Transverse colon (tissue), 4 donors: ENCODE measurements around the gene RAD23B. TPM values are rescaled to one million over a fixed set of nuclear protein-coding genes. Genes with fewer than 3 reads are reported as not detected.
A peak's percentile ranks its signal among the peaks of the same experiment; 100 is the strongest.

Source experiments
- DNase-seq: peaks from one replicate; pipeline ENCODE4 v3.0.0-alpha.2; 2019
- H3K27ac ChIP-seq, 4 donors: fragments of 200-600 bp; sonication (generic); 2 replicates each; pipeline ENCODE4 v1.5.1; 2016 to 2018; ENCODE audit warnings: inconsistent platforms in 4 of 4
- H3K27me3 ChIP-seq: fragments of 200-600 bp; sonication (generic); 2 replicates; pipeline ENCODE4 v1.5.1; 2017; ENCODE audit warnings: inconsistent platforms
- H3K36me3 ChIP-seq, 4 donors: fragments of 200-600 bp; sonication (generic); 2 replicates each; pipeline ENCODE4 v1.5.1; 2017 to 2019; ENCODE audit warnings: inconsistent platforms in 4 of 4
- H3K4me1 ChIP-seq, 4 donors: fragments of 200-600 bp; sonication (generic); 2 replicates each; pipeline ENCODE4 v1.5.1; 2017 to 2020; ENCODE audit warnings: inconsistent platforms in 4 of 4
- H3K4me3 ChIP-seq, 4 donors: fragments of 200-600 bp; sonication (generic); 1 replicate in 1 of 4; 2 replicates in 3 of 4; pipeline versions ENCODE4 v1.5.1 to v1.6.1; 2017 to 2019; ENCODE audit warnings: inconsistent platforms in 4 of 4
- H3K9me3 ChIP-seq, 2 donors: fragments of 200-600 bp; sonication (generic); 2 replicates each; pipeline ENCODE4 v1.5.1; 2017 to 2019; ENCODE audit warnings: inconsistent platforms in 2 of 2
- EP300 ChIP-seq: sonication (generic); formaldehyde crosslinking; IDR thresholded peaks from one replicate; pipeline ENCODE4 v1.6.1; 2017; ENCODE audit warnings: antibody characterized with exemption, low read depth
- POLR2A ChIP-seq: fragments of 450-650 bp; IDR thresholded peaks from one replicate; pipeline ENCODE4 v1.6.1; 2016; ENCODE audit warnings: antibody characterized with exemption, mild to moderate bottlenecking, moderate library complexity
- POLR2AphosphoS5 ChIP-seq, 3 donors: sonication (generic); formaldehyde crosslinking; IDR thresholded peaks; one replicate each; pipeline ENCODE4 v1.6.1; 2016; ENCODE audit warnings: antibody characterized with exemption in 3 of 3
- WGBS, 2 donors: methylation state at CpG; one replicate each; pipeline ENCODE4 v1.1.5; 2018; ENCODE audit warnings: low coverage in 1 of 2; 5-methylcytosine and 5-hydroxymethylcytosine counted together
- in situ Hi-C, 4 donors: fragments of 200-750 bp; cut with MboI; loops; one replicate each; pipeline versions ENCODE4 v1.15.0 to v1.15.1; 2017; ENCODE audit warnings: low sequenced_read_pairs in 3 of 4, low pct_ligation_motif_present in 1 of 4, low pct_unique_long_range_greater_than_20kb in 1 of 4
- intact Hi-C: fragments of 100-400 bp; cut with DNase I; formaldehyde crosslinking; loops from one replicate; pipeline ENCODE4 v1.15.1; 2023; ENCODE audit warnings: low total_unique reads
- total RNA-seq, 4 donors: library from RNA; depleted of rRNA; stranded (reverse); fragments of >200 nt; gene quantifications; one replicate each; pipeline ENCODE4 v1.1.0, GENCODE V29; 2016
- TF ChIP-seq, protein P1 (sequence below), 5 experiments: fragments of 200-600 bp in 3 of 5; fragments of 450-650 bp in 2 of 5; sonication (generic) in 3 of 5; IDR thresholded peaks; 1 replicate in 2 of 5; 2 replicates in 3 of 5; pipeline ENCODE4 v1.5.1; 2016 to 2017; ENCODE audit warnings: antibody characterized with exemption in 5 of 5, inconsistent platforms in 3 of 5, mild to moderate bottlenecking in 2 of 5, moderate library complexity in 1 of 5

The RAD23B gene
- total RNA-seq, 4 donors from 2014 or later: 41.8 to 75.2 (median 54.9) TPM

GRCh38 chr9:107279086-107279485, 4.0 kb upstream of the RAD23B start:
- H3K36me3 ChIP-seq: no peaks in the 10 kb centered on the region
- in situ Hi-C loops: no loop called here
- no peak overlapping the region for H3K4me3 ChIP-seq
- intact Hi-C loops: no loop called here
- H3K27ac ChIP-seq: no peak overlapping the region
- 95 to 97% methylated on average over 6 to 7 of the region's 7 CpGs for WGBS, 2 donors
- no peaks in the 10 kb centered on the region for H3K9me3 ChIP-seq
- H3K27me3 ChIP-seq: no peaks in the 10 kb centered on the region
- peaks cover 3 to 6% (median 6%) of the 10 kb centered on the region in 4 donors for H3K4me1 ChIP-seq
- no peak for DNase-seq
- TF ChIP-seq POLR2A: no peak
- TF ChIP-seq POLR2AphosphoS5 (IDR thresholded peaks at IDR 0.05): no peak
- TF ChIP-seq, protein P1, sequence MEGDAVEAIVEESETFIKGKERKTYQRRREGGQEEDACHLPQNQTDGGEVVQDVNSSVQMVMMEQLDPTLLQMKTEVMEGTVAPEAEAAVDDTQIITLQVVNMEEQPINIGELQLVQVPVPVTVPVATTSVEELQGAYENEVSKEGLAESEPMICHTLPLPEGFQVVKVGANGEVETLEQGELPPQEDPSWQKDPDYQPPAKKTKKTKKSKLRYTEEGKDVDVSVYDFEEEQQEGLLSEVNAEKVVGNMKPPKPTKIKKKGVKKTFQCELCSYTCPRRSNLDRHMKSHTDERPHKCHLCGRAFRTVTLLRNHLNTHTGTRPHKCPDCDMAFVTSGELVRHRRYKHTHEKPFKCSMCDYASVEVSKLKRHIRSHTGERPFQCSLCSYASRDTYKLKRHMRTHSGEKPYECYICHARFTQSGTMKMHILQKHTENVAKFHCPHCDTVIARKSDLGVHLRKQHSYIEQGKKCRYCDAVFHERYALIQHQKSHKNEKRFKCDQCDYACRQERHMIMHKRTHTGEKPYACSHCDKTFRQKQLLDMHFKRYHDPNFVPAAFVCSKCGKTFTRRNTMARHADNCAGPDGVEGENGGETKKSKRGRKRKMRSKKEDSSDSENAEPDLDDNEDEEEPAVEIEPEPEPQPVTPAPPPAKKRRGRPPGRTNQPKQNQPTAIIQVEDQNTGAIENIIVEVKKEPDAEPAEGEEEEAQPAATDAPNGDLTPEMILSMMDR (IDR thresholded peaks at IDR 0.05): no peak
- no peak for TF ChIP-seq EP300

- in situ Hi-C loops: no loop called here
- WGBS, 2 donors: 83 to 92% methylated on average over 3 of the region's 3 CpGs
- TF ChIP-seq, protein P1 (IDR thresholded peaks at IDR 0.05): no peak
- TF ChIP-seq POLR2A: no peak
- no peak for TF ChIP-seq EP300
- TF ChIP-seq POLR2AphosphoS5 (IDR thresholded peaks at IDR 0.05): no peak
- Histone ChIP-seq H3K4me3 (no peak overlapping the region), H3K4me1 (peaks cover 3 to 18% (median 18%) of the 10 kb centered on the region in 4 donors), H3K27me3 (no peaks in the 10 kb centered on the region), H3K36me3 (no peaks in the 10 kb centered on the region), H3K9me3 (no peaks in the 10 kb centered on the region), H3K27ac (no peak overlapping the region)
- DNase-seq: no peak
- intact Hi-C loops: no loop called here
These were observed 2.5 kb upstream of the RAD23B start for GRCh38 chr9:107280543-107280942.

DNA sequence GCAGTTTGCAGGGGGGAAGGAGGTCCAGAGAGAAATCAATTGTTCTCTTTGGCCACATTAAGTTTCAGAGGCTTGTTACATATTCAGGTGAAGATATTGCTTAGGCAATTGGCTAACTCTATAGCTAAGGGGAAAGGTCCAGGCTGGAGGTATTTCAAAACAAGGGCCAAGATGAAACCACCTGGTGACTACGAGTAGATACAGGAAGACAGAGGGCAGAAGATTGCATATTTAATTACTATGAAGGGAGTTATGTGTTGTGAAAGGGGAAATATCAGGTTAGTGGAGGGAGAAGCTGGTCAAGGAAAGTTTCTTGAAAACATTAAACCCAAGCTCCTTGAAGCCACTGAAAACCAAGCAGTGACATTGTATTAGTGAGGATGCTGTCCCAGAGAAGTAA, 1.9 kb upstream of the RAD23B start:
- peaks cover 3 to 25% (median 24%) of the 10 kb centered on the region in 4 donors for H3K4me1 ChIP-seq
- DNase-seq: no peak
- no peaks in the 10 kb centered on the region for H3K27me3 ChIP-seq
- TF ChIP-seq POLR2A: no peak
- TF ChIP-seq, protein P1 (IDR thresholded peaks at IDR 0.05): no peak
- 58 to 67% methylated on average over 1 of the region's 1 CpG for WGBS, 2 donors
- in situ Hi-C loops: no loop called here
- intact Hi-C loops: no loop called here
- H3K9me3 ChIP-seq: no peaks in the 10 kb centered on the region
- H3K36me3 ChIP-seq: no peaks in the 10 kb centered on the region
- no peak overlapping the region for H3K4me3 ChIP-seq
- H3K27ac ChIP-seq: no peak overlapping the region

GRCh38 chr9:107281922-107282667, 984 bp upstream of the RAD23B start:
- in situ Hi-C loops: no loop called here

More at GRCh38 chr9:107281922-107282667, 984 bp upstream of the RAD23B start:
- H3K9me3 ChIP-seq: no peaks in the 10 kb centered on the region
- H3K27me3 ChIP-seq: no peaks in the 10 kb centered on the region
- H3K4me1 ChIP-seq: peaks cover 3 to 34% (median 32%) of the 10 kb centered on the region in 4 donors
- peak overlapping the region; percentile 8 to 100 (median 70) for H3K4me3 ChIP-seq
- DNase-seq: peak; percentile 12
- intact Hi-C loops: no loop called here
- peak overlapping the region; percentile 84 to 100 (median 98) for H3K27ac ChIP-seq
- no peaks in the 10 kb centered on the region for H3K36me3 ChIP-seq
- TF ChIP-seq, protein P1 (IDR thresholded peaks at IDR 0.05): no peak
- no peak for TF ChIP-seq EP300
- TF ChIP-seq POLR2AphosphoS5 (IDR thresholded peaks at IDR 0.05): no peak
- TF ChIP-seq POLR2A: no peak
- 27% methylated on average over 12 to 13 of the region's 13 CpGs for WGBS, 2 donors
